HG02970 (cell line): ENCODE results near the gene FAHD2B.
"Not testable (repeated sequence)": the region's sequence is repeated elsewhere in the genome, so short reads cannot be mapped to it uniquely, and the experiment has no call there.

Experiments
- ATAC-seq: cut with Tn5 transposase; IDR thresholded peaks from one replicate; pipeline ENCODE4 v1.9.1; 2021; ENCODE audit warnings: mild to moderate bottlenecking, moderate library complexity, moderate number of reproducible peaks; ENCODE audit not compliant: unreplicated experiment, low FRiP score

The FAHD2B gene, protein sequence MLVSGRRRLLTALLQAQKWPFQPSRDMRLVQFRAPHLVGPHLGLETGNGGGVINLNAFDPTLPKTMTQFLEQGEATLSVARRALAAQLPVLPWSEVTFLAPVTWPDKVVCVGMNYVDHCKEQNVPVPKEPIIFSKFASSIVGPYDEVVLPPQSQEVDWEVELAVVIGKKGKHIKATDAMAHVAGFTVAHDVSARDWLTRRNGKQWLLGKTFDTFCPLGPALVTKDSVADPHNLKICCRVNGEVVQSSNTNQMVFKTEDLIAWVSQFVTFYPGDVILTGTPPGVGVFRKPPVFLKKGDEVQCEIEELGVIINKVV

DNA sequence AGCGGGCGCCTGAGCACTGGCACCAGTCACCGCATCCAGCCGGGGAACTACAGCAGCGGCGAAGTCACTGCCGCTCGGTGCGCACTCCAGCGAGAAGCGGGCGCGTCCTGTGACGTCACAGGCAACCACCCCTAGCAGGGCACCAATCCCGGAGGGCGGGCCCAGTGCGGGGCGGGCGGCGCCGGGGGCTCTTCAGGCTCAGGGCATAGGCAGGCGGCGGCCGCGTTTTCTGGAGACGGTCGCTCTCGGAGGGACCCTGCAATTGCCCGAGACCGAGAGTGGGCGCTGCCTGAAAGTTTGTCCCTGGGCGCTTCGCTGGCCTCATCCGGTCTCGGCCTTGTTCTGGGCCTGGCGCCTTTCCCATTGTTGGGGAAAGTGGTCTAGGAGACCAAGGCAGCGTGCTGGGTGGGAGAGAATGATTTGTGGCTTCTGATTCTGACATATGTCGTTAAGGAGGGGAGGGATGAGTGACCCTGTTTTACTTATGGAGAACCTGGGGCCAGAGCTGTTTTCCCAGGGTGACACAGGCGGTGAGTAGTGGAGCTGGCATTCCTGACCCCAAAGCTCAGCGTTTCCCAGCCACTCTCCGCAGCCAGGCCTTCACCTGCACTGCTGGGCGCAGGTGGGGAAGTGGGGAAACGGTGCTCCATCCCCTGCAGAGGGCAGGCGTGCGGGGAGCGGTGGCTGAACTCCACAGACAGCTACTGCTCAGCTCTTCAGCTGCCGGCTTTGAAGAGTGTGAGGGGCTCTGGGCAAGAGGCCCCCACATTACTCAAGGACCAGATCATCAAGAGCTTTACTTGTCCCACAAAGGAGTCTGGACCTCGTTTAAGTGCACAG, at the start of gene FAHD2B:
Gene FAHD2B (minus strand): TSS at position 111 of the 840 bp plus-strand sequence. CDS start 3,176 bp downstream, outside the sequence.
- peak; percentile 69 for ATAC-seq

DNA sequence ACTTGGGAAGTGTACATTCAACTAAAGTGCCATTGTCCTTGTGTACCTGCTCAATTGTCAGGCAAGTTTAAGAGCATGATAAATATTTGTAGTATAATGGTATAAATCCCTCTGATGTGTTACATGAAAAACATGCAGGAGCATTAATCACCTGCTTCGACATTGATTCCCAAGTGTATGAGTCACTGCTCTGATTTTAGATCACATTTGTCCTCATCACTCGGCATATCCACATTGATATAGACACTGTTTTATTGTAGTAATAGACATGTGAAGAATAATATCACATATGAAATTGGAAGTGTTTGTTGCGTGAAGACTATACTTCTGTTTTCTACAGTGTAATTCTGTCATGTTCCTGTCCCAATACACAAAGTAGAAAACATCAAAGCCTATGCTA, 49.3 kb upstream of the FAHD2B start:
- ATAC-seq = not testable (repeated sequence)

DNA sequence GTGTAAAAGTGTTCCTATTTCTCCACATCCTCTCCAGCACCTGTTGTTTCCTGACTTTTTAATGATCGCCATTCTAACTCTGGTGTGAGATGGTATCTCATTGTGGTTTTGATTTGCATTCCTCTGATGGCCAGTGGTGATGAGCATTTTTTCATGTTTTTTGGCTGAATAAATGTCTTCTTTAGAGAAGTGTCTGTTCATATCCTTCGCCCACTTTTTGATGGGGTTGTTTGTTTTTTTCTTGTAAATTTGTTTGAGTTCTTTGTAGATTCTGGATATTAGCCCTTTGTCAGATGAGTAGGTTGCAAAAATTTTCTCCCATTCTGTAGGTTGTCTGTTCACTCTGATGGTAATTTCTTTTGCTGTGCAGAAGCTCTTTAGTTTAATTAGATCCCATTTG, 34.4 kb upstream of the FAHD2B start:
- not testable (repeated sequence) for ATAC-seq

DNA sequence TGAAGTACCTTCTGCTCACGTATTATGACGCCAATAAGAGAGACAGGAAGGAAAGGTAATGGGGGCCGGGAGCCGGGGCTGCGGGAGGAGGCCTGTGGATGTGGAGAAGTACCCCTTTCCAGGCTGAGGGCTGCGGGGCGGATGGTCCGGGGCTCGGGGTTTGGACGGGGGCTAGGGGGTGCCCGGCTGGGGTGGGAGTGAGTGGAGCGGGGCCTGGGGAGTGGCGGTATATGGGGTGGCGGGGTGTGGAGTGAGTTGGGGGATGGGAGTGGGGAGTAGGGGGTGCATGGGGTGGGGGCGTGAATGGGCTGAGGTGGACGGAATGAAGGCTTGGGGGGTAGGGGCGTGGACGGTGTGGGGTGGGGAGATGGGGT, 19.2 kb upstream of the FAHD2B start:
- ATAC-seq = not testable (repeated sequence)

DNA sequence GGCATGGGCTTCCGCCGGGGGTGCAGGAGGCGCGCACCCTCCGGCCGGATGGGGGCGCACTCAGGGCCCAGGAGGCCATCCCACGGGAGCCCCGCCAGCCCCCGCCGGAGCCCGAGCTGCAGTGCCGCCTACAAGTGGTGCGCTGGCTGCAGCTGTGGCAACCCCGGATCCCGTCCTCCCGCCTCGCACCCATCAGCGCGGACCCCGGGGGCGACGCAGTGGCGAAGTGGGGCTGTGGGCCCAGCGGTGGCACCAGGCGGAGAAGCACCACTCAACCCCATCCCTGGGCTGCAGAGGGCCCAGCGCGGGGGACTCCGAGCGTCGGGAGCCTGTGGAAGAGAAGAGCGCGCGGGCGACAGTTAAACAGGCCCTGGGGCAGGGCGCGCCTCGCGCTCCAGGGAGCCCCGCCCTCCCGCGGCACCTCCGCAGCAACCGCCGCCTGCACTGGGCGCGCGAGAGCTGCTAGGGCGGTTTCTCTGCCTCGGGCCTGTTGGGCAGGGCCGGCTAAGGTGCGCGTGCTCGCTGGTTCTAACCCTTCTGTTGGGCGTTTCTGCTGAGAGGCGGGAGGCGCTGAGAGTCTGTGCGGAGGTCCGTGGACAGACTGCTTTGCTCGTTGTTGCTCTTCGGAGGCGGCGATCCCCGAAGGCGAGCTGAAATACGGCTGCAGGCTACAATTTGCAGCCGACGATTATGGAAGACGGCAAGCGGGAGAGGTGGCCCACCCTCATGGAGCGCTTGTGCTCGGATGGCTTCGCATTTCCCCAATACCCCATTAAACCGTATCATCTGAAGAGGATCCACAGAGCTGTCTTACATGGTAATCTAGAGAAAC, 18.6 kb upstream of the FAHD2B start, which contains the start of gene ANKRD36:
Gene ANKRD36 (plus strand): TSS at position 104 of the 832 bp plus-strand sequence. CDS start 587 bp downstream, at position 691.
- ATAC-seq = peak; percentile 85

DNA sequence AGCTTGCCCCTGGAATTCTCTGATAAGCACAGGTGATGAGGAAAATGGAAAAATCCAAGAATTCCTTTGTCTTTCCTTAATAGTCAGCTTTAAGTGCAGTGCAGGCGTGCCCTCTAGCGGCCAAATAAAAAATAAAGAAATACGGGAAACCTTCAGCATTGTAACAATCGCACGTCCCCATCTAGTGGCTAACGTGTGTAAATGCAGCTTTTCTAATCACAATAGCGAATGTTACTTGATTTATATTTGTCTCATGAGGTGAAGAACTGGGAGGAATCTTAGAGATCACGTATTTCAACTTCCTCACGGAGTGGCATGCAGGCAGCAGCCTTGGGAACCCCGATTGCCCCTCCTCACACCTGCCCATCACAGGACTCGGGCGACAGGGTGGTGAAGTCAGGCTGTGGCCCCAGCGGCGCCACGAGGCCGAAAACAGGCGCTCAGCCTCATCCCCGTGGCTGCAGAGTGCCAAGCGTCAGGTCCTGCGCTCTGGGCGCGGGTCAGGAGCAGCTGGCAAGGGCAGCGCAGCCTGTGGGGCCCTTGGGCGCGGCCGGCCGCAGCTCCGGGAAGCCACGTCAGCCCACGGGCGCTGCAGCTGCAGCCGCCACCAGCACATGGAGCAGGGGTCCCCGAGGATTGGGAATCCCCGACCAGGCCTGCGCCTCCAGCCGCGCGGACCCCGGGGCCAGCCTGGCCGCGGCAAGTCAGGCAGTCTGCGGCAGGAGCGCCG, 17.8 kb upstream of the FAHD2B start:
- peak; percentile 64 for ATAC-seq

DNA sequence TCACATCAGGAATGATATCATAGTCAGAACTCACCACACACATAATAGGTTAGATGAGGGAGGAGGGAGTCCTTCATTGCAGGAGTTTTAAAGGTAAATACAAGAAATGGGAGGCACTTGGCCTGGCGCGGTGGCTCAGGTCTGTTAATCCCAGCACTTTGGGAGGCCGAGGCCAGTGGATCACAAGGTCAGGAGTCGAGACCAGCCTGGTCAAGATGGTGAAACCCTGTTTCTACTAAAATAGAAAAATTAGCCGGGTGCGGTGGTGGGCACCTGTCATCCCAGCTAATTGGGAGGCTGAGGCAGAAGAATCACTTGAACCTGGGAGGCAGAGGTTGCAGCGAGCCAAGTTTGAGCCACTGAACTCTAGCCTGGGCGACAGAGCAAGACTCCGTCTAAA, 16.6 kb upstream of the FAHD2B start:
- not testable (repeated sequence) for ATAC-seq

DNA sequence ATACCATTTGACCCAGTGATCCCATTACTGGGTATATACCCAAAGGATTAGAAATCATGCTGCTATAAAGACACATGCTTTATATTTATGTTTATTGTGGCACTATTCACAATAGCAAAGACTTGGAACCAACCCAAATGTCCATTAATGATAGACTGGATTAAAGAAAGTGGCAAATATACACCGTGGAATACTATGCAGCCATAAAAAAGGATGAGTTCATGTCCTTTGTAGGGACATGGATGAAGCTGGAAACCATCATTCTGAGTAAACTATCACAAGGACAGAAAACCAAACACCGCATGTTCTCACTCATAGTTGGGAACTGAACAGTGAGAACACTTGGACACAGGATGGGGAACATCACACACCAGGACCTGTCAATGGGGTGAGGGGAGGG, 12.2 kb upstream of the FAHD2B start:
- not testable (repeated sequence) for ATAC-seq

DNA sequence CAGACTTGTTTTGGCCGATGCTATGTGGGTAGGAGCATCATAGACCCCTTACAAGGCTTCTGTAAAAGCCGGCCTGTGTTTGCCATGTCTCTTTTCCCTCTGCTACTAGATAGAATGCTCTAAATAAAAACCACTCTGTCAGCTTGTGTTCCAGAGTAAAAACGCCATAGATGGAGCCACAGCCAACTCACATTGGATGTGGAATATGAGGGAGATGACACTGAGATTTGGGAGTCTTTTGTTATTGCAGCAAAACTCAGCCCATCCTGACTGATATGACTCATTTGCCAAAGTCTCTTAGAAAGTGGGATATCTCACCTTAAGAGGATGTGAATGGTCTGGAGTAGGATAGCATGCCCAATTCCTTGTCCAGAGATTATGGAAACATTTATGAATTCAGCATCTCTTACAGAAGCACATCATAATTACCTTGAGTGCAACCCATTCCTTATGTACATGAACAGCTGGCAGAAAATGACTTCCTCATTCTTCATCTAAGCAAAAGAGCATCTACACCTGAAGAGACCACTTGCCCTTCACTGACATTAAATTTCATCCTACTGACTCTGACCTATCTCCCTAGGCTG, 4.2 kb upstream of the FAHD2B start:
- not testable (repeated sequence) for ATAC-seq

DNA sequence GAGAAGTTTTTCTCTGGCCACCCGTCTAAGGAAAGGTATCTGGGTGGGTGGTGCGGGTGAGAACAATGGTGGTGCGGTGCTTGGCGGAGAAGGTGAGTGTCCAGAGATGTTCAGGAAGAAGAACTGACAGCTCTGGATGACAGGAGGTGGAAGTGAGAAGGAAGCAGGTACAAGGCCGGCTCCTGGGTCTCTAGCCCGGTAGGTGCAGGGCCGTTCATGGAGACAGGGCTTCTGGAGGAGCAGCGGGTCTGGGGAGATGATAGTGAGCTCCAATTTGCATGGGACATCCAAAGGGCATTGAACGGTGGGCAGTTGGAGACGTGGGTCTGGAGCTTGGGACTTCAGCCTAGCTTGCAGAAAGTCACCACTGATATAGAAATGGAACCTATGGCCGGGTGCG, 979 bp upstream of the FAHD2B start:
- no peak for ATAC-seq

DNA sequence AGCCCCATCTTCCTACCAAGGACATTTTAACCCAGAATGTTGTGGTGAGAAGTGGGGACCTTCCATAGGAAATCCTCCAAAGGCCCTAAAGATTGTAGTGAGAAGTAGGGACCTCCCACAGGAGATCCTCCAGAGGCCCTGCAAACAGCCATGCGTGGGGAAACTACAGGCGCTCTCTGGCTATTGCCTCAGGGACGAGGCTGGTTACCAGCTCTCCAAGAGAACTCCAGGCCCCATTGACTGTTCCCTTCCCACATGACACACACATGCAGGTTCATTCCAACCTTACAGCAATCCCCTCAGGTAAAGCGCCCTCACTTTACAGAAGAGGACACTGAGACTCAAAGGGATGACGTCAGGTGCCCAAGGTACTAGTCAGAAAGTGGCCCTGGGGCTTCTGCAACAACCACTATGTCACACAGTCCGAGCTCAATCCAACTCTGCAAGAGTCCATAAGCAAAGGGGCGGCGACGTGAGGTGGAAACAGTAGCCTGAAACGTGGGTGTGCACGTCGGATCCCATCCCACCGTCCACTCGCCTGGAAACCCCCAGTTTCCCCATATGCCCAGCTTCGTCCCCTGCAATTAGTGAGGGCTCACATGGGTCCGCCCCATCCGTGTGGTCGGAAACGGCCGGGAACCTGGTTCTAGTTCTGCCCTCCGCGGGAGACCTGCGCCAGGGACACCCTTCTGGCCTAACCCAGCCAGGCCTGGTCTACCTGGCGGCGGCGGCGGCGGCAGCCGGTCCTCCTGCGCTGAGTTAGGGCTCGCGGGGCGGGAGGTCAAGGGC, 505 bp downstream of the FAHD2B start:
- ATAC-seq = peak; percentile 37

DNA sequence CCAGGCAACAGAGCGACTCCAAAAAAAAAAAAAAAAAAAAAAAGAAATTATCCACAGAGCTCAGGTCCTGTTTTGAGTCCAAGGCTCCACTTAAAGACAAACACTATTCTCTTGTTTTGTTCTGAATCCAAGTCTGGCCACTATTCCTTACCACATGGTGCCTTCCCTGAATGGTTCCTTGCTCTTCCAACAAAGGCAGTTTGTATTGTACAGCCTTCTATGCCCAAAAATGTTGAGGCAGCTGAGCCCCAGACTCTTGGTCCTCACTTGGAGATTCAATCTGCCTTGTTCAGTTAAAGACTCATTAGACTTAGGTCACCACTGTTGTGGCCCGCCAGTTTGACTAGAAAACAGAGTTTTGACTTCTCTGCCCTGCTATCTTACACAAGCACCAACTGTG, 1.7 kb downstream of the FAHD2B start:
- ATAC-seq = not testable (repeated sequence)

DNA sequence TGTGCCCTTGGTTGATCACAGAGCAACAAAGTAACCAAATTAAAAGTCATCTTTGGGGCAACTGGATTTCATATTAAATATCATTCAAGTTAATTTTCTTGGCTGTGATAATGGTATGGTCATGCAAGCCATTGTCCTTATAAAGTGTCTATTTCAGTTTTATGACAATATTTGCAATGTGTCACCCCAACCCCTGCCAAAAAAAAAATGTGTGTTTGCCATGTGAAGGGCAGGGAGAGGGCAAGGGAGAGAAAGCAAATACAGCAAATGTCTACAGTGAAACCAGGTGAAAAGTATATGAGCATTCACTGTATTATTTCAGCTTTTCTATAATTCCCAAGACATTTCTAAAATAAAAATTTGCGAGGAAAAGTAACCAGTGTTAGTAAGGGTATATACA, 6.0 kb downstream of the FAHD2B start:
- not testable (repeated sequence) for ATAC-seq

DNA sequence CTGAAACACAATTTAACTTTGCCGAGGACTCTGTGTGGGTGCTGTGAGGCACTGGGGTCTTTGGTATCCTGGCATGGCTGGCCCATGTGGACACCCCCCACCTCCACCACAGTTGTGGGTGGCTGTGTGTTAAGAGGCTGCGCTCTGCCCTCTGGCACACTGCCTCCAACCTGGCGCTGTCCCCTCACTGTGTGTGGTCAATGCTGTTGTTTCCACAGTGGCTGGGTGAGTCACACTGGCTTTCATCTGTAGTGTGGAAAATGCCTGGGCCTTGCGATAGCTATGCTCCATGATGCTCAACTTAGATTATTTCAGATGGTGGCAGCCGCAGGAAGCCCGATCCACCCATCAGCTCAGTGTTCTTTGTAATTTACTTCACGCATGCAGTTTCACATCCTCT, 9.6 kb downstream of the FAHD2B start:
- ATAC-seq = not testable (repeated sequence)

DNA sequence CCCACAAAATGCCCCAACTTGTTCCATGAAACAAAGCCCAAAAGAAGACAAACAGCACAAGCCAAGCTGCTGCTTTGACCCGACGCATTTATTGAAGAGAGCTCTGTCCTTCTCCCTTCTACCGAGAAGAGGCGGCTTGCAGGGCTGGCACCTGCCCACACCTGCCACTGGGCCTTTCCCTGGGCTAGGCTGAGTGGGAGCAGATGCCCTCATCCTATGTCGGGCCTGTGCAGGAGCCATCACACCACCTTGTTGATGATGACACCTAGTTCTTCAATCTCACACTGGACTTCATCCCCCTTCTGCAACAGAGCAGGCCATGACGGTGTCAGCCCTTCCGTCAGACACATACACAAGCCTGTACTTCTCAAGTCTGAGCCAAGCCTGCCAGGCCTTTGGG, 11.2 kb downstream of the FAHD2B start:
- ATAC-seq = not testable (repeated sequence)

DNA sequence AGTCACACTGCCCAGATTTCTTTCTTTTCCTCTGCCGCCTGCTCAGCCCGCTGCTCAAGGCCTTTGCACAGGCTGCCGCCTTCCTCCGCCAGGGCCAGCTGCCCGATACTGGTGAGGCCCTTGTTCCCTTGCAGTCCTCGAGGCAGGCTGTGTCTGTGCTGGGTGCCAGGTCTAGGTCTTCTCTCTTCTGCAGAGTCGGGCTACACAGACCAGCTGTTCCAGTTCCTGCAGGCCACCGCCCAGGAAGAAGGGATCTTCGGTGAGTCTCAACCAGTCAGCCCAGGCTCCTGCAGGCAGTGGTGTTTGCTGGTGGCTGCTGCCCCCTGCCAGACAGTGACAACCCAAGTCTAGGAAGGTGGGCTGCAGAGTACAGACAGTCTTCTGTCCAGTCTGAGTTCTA, 12.5 kb downstream of the FAHD2B start:
- not testable (repeated sequence) for ATAC-seq

DNA sequence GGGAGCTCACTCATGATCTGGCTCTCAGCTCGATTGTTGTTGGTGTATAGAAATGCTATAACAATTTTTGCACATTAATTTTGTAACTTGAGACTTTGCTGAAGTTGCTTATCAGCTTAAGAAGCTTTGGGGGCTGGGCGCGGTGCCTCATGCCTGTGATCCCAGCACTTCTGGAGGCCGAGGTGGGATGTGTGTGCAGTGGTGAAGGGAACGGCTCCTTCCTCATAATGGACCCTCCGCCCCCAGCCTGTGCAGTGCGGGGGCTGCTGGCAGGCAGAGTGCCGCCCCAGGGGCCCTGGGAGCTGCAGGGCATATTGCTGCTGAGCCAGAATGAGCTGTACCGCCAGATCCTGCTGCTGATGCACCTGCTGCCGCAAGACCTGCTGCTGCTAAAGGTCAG, 13.8 kb downstream of the FAHD2B start:
- not testable (repeated sequence) for ATAC-seq

DNA sequence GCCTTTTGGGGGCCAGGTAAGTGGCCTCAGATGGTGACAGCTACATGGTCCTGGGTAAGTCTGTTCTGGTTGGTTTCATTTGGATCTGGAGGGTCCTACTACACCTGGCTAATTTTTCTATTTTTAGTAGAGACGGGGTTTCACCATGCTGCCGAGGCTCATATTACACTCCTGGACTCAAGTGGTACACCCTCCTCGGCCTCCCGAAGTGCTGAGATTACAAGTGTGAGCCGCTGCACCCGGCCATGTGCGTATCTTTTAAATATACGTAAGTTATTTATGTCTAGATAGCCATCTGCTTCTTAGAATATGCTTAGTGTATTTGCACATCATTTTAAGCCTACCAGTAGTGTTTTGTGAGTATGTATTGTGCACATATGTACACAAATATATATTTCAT, 17.5 kb downstream of the FAHD2B start:
- ATAC-seq = not testable (repeated sequence)

DNA sequence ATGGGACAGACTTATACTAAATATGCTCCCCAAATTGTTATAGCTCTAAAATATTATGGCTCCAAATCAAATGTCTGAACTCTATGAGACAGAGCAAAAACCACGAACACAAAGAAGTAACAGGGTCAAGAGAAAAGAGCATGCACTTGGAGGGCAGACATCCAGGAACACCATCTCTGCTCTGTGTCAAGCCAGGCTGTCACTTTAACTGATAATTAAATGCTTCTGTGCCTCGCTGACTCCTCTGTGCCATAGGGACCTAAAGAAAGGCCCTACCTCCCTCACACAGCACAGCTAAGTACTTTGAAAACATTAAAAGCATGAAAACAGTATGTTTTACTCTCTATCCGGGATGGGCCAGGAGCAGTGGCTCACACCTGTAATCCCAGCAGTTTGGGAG, 23.8 kb downstream of the FAHD2B start:
- not testable (repeated sequence) for ATAC-seq
